ENCODE data around the gene SGK1. TPM values are rescaled to one million over a fixed set of nuclear protein-coding genes. Genes with fewer than 3 reads are reported as not detected.

SGK1 gene
- total RNA-seq, 1 experiment from 2014 or later = 47.5 TPM

- peak; percentile 25 for DNase-seq (ENCODE audit: low spot score)
Observed at GRCh38 chr6:134123666-134124208, 194.2 kb downstream of the SGK1 start.

GRCh38 chr6:134122775-134123174, 195.1 kb downstream of the SGK1 start:
- DNase-seq (ENCODE audit: low spot score) = no peak

GRCh38 chr6:134119486-134119885, 198.4 kb downstream of the SGK1 start:
- no peak for DNase-seq (ENCODE audit: low spot score)

Data from H4 (cell line).